Panc1 (cell line): ENCODE measurements around the gene GRIN2D.

Source experiments
- SIN3A ChIP-seq: IDR thresholded peaks from 2 replicates; pipeline ENCODE4 v1.6.1; 2012; ENCODE audit warnings: low read depth, mild to moderate bottlenecking, low read length, moderate library complexity, borderline replicate concordance; ENCODE audit not compliant: insufficient read depth
- TF ChIP-seq, protein P1 (sequence below): fragments of 450-650 bp; IDR thresholded peaks from 2 replicates; pipeline ENCODE4 v1.5.1; 2017; ENCODE audit warnings: mild to moderate bottlenecking

DNA sequence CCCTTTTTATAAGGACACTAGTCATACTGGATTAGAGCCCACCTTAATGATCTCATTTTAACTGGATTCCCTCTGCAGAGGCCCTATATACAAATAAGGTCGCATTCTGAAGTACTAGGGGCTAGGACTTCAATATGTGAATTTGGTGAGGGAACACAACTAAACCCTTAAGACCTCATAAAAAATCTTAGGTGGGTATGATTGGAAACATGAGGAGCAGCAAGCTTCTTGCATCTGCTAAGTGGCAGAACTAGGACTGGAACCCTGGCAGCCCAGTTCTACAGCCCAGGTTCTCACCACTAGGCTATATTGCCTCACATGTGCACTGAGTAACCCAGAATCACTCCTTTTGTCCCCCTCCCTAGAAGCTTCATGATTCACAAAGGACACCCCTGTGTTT is 35.2 kb downstream of the GRIN2D start:
- TF ChIP-seq, protein P1, sequence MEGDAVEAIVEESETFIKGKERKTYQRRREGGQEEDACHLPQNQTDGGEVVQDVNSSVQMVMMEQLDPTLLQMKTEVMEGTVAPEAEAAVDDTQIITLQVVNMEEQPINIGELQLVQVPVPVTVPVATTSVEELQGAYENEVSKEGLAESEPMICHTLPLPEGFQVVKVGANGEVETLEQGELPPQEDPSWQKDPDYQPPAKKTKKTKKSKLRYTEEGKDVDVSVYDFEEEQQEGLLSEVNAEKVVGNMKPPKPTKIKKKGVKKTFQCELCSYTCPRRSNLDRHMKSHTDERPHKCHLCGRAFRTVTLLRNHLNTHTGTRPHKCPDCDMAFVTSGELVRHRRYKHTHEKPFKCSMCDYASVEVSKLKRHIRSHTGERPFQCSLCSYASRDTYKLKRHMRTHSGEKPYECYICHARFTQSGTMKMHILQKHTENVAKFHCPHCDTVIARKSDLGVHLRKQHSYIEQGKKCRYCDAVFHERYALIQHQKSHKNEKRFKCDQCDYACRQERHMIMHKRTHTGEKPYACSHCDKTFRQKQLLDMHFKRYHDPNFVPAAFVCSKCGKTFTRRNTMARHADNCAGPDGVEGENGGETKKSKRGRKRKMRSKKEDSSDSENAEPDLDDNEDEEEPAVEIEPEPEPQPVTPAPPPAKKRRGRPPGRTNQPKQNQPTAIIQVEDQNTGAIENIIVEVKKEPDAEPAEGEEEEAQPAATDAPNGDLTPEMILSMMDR, result no peak
- TF ChIP-seq SIN3A, result no peak
